OCI-LY7 (cell line): Measurements from ENCODE around the gene TTLL10. TPM values are rescaled to one million over a fixed set of nuclear protein-coding genes. Genes with fewer than 3 reads are reported as not detected.
"Not testable (repeated sequence)": the region's sequence is repeated elsewhere in the genome, so short reads cannot be mapped to it uniquely, and the experiment has no call there.

Source experiments
- BruUV-seq: library from RNA; stranded (reverse); fragments of 400-500 nt; replicated peaks from 2 replicates; lab custom pipeline; 2021; lab: Mats Ljungman, UMichigan
- CTCF ChIA-PET: fragments of 300-600 bp; sonication (Branson Sonifier 250); formaldehyde crosslinking; loops from one replicate; lab custom pipeline; 2022; ENCODE audit warnings: antibody characterized with exemption; ENCODE audit not compliant: unreplicated experiment; lab: Charles Lee
- POLR2A ChIA-PET: fragments of 300-600 bp; sonication (Branson Sonifier 250); formaldehyde crosslinking; loops from one replicate; lab custom pipeline; 2022; ENCODE audit warnings: antibody characterized with exemption; lab: Charles Lee
- DNase-seq: peaks from one replicate; pipeline ENCODE4 v3.0.0-alpha.2; 2015; ENCODE audit warnings: low spot score
- H2AFZ ChIP-seq: fragments of 200-600 bp; sonication (generic), shearing (Covaris generic); 2 replicates; pipeline ENCODE4 v1.6.1; 2014; ENCODE audit warnings: mild to moderate bottlenecking, antibody characterized with exemption, low read length, moderate library complexity
- H3K27ac ChIP-seq: fragments of 200-600 bp; sonication (generic); 2 replicates; pipeline ENCODE4 v1.5.1; 2014; ENCODE audit warnings: mixed run types, low read depth, mild to moderate bottlenecking, moderate library complexity, low read length, inconsistent platforms; ENCODE audit not compliant: poor library complexity, severe bottlenecking
- H3K36me3 ChIP-seq: fragments of 200-600 bp; sonication (generic); 2 replicates; pipeline ENCODE4 v1.6.1; 2014; ENCODE audit warnings: mild to moderate bottlenecking, antibody characterized with exemption, low read length, moderate library complexity, mixed read lengths; ENCODE audit not compliant: insufficient read depth
- H3K4me1 ChIP-seq: fragments of 200-600 bp; sonication (generic); 2 replicates; pipeline ENCODE4 v1.5.1; 2014; ENCODE audit warnings: mild to moderate bottlenecking, low read length; ENCODE audit not compliant: insufficient read depth, poor library complexity, severe bottlenecking
- H3K4me2 ChIP-seq: fragments of 200-600 bp; sonication (generic); 2 replicates; pipeline ENCODE4 v1.6.1; 2014; ENCODE audit warnings: mild to moderate bottlenecking, low read length
- H3K4me3 ChIP-seq: fragments of 200-600 bp; sonication (generic); 2 replicates; pipeline ENCODE4 v1.5.1; 2014; ENCODE audit warnings: mild to moderate bottlenecking, low read depth, low read length; ENCODE audit not compliant: poor library complexity, severe bottlenecking
- H3K79me2 ChIP-seq: fragments of 200-600 bp; sonication (generic); 2 replicates; pipeline ENCODE4 v1.6.1; 2016; ENCODE audit warnings: low read depth, mild to moderate bottlenecking, low read length, moderate library complexity, mixed read lengths; ENCODE audit not compliant: insufficient read depth
- H3K9me2 ChIP-seq: fragments of 200-600 bp; sonication (generic); 2 replicates; pipeline ENCODE4 v1.6.1; 2016; ENCODE audit warnings: mild to moderate bottlenecking, low read length, mixed read lengths; ENCODE audit not compliant: insufficient read depth
- H3K9me3 ChIP-seq: fragments of 200-600 bp; sonication (generic); 2 replicates; pipeline ENCODE4 v1.6.1; 2014; ENCODE audit warnings: mild to moderate bottlenecking, mixed run types, low read length, mixed read lengths
- H4K20me1 ChIP-seq: fragments of 200-600 bp; sonication (generic); 2 replicates; pipeline ENCODE4 v1.6.1; 2014; ENCODE audit warnings: mild to moderate bottlenecking, antibody characterized with exemption, low read length, moderate library complexity, mixed read lengths; ENCODE audit not compliant: insufficient read depth
- CTCF ChIP-seq: fragments of 200-600 bp; sonication (generic); conservative IDR thresholded peaks from 2 replicates; pipeline ENCODE4 v1.5.1; 2014; ENCODE audit warnings: mild to moderate bottlenecking, antibody characterized with exemption, low read length, moderate library complexity, mixed read lengths
- EZH2phosphoT487 ChIP-seq: fragments of 200-600 bp; sonication (generic); IDR thresholded peaks from 2 replicates; pipeline ENCODE4 v1.6.1; 2018; ENCODE audit warnings: low read depth, borderline replicate concordance, mild to moderate bottlenecking, mixed run types, antibody characterized with exemption, low read length, moderate library complexity, mixed read lengths
- intact Hi-C: fragments of 100-400 bp; cut with micrococcal nuclease; formaldehyde crosslinking; loops from one replicate; pipeline ENCODE4 v1.10.0; 2022; ENCODE audit not compliant: unreplicated experiment
- total RNA-seq, 2 experiments: library from RNA; depleted of rRNA in 1 of 2; stranded (reverse); fragments of >200 nt in 1 of 2; shearing (Covaris generic) in 1 of 2; gene quantifications; 2 replicates each; pipeline ENCODE4 v1.2.3, GENCODE V29; 2014 to 2022

The TTLL10 gene
- total RNA-seq, 2 experiments from 2014 or later = not detected

- no peak overlapping the region for H3K4me2 ChIP-seq
- no peak overlapping the region for H3K27ac ChIP-seq
- no TSS peak for BruUV-seq
- ChIA-PET POLR2A (no interaction called here), CTCF (no interaction called here)
- H2AFZ ChIP-seq = no peak overlapping the region
- H3K9me3 ChIP-seq = no peaks in the 10 kb centered on the region
- intact Hi-C loops = no loop called here
- no peaks in the 10 kb centered on the region for H3K36me3 ChIP-seq
- no peak for DNase-seq
- H3K4me3 ChIP-seq = no peak overlapping the region
- peaks cover 10% of the 10 kb centered on the region for H3K4me1 ChIP-seq
- no peaks in the 10 kb centered on the region for H3K9me2 ChIP-seq
- TF ChIP-seq CTCF (no peak), EZH2phosphoT487 (no peak)
- H4K20me1 ChIP-seq = no peaks in the 10 kb centered on the region
- no peaks in the 10 kb centered on the region for H3K79me2 ChIP-seq
Observed at GRCh38 chr1:1149416-1149815, 24.3 kb upstream of the TTLL10 start.

- no peak for DNase-seq
- H3K79me2 ChIP-seq = no peaks in the 10 kb centered on the region
- intact Hi-C loops = no loop called here
- no peaks in the 10 kb centered on the region for H3K9me3 ChIP-seq
- H4K20me1 ChIP-seq = no peaks in the 10 kb centered on the region
- ChIA-PET CTCF (no interaction called here), POLR2A (no interaction called here)
- no peak overlapping the region for H2AFZ ChIP-seq
- no TSS peak for BruUV-seq
- no peaks in the 10 kb centered on the region for H3K9me2 ChIP-seq
- no peaks in the 10 kb centered on the region for H3K36me3 ChIP-seq
- no peak overlapping the region for H3K4me3 ChIP-seq
- H3K4me1 ChIP-seq = peaks cover 3% of the 10 kb centered on the region
- H3K4me2 ChIP-seq = no peak overlapping the region
- TF ChIP-seq CTCF (no peak), EZH2phosphoT487 (no peak)
- no peak overlapping the region for H3K27ac ChIP-seq
Observed at GRCh38 chr1:1150100-1150499, 23.6 kb upstream of the TTLL10 start.

- Histone ChIP-seq H3K79me2 (no peaks in the 10 kb centered on the region), H2AFZ (no peak overlapping the region), H3K36me3 (no peaks in the 10 kb centered on the region), H3K4me3 (no peak overlapping the region), H3K9me3 (no peaks in the 10 kb centered on the region), H3K9me2 (no peaks in the 10 kb centered on the region), H3K27ac (no peak overlapping the region), H3K4me2 (no peak overlapping the region), H3K4me1 (no peaks in the 10 kb centered on the region), H4K20me1 (no peaks in the 10 kb centered on the region)
- BruUV-seq = no TSS peak
- ChIA-PET POLR2A (no interaction called here), CTCF (no interaction called here)
- TF ChIP-seq CTCF = no peak
- no peak for TF ChIP-seq EZH2phosphoT487
- DNase-seq = no peak
- intact Hi-C loops = no loop called here
Observed at GRCh38 chr1:1151306-1151705, 22.4 kb upstream of the TTLL10 start.

DNA sequence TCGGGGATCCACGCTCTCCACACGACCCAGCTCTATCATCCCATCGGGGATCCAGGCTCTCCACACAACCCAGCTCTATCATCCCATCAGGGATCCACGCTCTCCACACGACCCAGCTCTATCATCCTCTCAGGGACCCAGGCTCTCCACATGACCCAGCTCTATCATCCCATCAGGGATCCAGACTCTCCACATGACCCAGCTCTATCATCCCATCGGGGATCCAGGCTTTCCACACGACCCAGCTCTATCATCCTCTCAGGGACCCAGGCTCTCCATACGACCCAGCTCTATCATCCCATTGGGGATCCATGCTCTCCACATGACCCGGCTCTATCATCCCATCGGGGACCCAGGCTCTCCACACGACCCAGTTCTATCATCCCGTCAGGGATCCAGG is 21.2 kb upstream of the TTLL10 start:
- DNase-seq, H3K4me2 ChIP-seq, H3K9me3 ChIP-seq, H3K36me3 ChIP-seq, intact Hi-C loops, H3K4me3 ChIP-seq, H3K79me2 ChIP-seq, H3K27ac ChIP-seq, H2AFZ ChIP-seq, H3K4me1 ChIP-seq, H4K20me1 ChIP-seq, POLR2A ChIA-PET, BruUV-seq, H3K9me2 ChIP-seq: not testable (repeated sequence)
- CTCF ChIA-PET = interaction anchor here (0.7 kb wide), 1 partner anchor 134 kb away, joined by 3 read pairs; no protein-coding TSS in a partner anchor
